Measurements from ENCODE around the gene GPR132.
A peak's percentile ranks its signal among the peaks of the same experiment; 100 is the strongest.

GPR132 gene

GRCh38 chr14:105015905-105016304 is 49.3 kb downstream of the GPR132 start:
- no peak for DNase-seq

GRCh38 chr14:105015242-105015641 is 50.0 kb downstream of the GPR132 start:
- DNase-seq = peak; percentile 32

- no peak for DNase-seq
These were observed 50.6 kb downstream of the GPR132 start for GRCh38 chr14:105014631-105015030.

GRCh38 chr14:105014032-105014431 is 51.2 kb downstream of the GPR132 start:
- no peak for DNase-seq

GRCh38 chr14:105013150-105013785 is 52.0 kb downstream of the GPR132 start:
- no peak for DNase-seq

- no peak for DNase-seq
These were observed 52.9 kb downstream of the GPR132 start for GRCh38 chr14:105012171-105012985.

GRCh38 chr14:105011312-105011990 is 53.8 kb downstream of the GPR132 start:
- no peak for DNase-seq

- DNase-seq = no peak
These were observed 54.3 kb downstream of the GPR132 start for GRCh38 chr14:105010891-105011291.

GRCh38 chr14:105010106-105010505 is 55.1 kb downstream of the GPR132 start:
- DNase-seq = no peak

GRCh38 chr14:105007593-105008264 is 57.5 kb downstream of the GPR132 start:
- DNase-seq = no peak

GRCh38 chr14:105006831-105007592 is 58.2 kb downstream of the GPR132 start:
- DNase-seq = no peak

- no peak for DNase-seq
These were observed 59.0 kb downstream of the GPR132 start for GRCh38 chr14:105005929-105006830.

- DNase-seq = no peak
These were observed 59.8 kb downstream of the GPR132 start for GRCh38 chr14:105005329-105005928.
